Iris pigment epithelial cell (primary cell): ENCODE measurements around the gene G6PD.

Experiments used
- DNase-seq: peaks from one replicate; pipeline ENCODE4 v3.0.0-alpha.2; 2011; ENCODE audit warnings: low read depth

Gene G6PD

DNA sequence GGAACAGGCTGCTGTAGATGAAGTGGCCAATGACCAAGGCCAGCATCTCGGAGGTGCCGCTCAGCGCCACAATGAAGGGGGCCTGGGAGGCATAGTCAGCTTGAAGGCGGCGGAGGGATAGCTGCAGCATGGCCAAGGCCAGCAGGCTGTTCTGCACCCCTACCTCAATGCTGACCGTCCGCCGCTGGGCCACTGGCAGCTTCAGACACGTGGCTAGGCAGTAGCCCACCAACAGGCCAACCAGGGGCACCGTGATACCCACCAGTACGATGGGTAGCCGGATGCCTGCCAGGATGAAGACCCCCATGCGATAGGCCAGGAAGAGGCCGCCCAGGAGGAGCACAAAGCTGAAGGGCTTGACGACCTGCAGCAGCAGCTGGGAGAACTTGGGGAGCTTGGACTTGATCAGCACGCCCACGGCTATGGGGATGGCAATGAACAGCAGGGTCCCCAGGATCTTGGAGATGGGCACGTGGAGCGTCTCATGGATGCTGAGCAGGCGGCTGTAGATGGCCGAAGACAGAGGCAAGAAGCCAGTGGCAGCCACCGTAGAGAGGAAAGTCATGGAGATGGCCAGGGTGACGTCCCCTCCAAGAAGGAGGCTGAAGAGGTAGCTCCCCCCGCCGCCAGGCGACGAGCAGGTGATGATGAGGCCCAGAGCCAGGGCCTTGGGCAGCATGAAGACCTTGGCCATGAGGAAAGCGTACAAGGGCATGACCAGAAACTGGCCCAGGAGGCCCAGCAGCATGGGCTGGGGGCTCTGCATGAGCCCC lies 58.9 kb downstream of the G6PD start:
- no peak for DNase-seq

DNA sequence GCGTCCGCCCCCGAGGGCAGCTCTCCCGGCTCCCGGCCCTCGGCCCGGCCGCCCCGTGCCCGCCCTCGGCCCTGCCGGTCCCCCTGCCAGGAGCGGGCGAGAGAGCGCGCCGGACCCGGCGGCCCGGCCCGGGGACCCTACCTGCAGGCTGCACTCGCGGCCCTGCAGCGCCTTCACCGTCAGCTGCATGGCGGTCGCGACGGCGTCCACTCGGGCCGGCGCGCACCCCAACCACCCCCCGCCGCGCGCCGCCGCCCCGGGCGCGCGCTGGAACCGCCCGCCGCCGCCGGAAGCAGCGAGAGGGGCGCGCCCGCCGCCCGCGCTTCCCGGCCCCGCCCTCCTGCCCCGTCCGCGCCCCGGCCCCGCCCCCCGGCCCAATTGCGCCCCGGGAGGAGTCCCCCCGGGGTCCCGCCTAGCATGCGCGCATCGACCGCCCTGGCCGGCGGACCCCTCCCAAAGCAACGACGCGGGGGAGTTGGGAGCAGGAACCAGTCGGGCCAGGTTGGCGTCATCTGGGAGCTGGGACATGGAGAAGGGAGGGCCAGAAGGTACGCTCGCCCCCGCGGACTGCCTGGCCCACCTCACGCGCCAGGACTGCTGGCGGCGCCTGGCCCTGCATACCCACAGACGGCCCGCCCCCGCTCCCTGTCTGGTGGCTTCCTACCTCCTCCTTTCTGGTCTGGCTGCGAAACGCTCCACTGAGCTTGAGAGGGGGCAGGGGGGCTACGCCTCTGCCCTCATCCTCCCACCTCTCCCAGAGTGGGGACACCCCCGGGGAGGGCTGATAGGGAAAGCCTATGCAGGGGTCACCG lies 60.0 kb downstream of the G6PD start, which contains the start of gene UBL4A:
TSS of gene UBL4A (minus strand) at position 220 of the 812 bp plus-strand sequence. CDS start at position 189, 31 bp downstream.
- DNase-seq = peak; percentile 44

DNA sequence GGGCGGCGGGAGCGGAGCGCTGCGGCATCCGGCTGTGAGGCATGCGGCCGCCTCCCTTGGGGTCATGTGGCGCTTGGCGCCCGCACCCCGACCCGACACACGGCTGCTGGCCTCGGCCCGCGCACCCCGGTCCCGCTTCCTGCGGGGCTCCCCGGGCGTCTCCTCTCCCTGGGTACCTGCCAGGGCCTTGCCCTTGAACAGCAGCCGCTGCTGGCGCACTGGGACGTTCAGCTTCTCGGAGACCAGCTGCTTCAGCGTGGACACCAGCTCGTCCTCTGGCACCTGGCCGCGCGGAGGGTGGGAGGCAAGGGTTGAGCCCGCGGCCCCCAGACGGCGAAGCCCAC lies 60.6 kb downstream of the G6PD start:
- DNase-seq = no peak

DNA sequence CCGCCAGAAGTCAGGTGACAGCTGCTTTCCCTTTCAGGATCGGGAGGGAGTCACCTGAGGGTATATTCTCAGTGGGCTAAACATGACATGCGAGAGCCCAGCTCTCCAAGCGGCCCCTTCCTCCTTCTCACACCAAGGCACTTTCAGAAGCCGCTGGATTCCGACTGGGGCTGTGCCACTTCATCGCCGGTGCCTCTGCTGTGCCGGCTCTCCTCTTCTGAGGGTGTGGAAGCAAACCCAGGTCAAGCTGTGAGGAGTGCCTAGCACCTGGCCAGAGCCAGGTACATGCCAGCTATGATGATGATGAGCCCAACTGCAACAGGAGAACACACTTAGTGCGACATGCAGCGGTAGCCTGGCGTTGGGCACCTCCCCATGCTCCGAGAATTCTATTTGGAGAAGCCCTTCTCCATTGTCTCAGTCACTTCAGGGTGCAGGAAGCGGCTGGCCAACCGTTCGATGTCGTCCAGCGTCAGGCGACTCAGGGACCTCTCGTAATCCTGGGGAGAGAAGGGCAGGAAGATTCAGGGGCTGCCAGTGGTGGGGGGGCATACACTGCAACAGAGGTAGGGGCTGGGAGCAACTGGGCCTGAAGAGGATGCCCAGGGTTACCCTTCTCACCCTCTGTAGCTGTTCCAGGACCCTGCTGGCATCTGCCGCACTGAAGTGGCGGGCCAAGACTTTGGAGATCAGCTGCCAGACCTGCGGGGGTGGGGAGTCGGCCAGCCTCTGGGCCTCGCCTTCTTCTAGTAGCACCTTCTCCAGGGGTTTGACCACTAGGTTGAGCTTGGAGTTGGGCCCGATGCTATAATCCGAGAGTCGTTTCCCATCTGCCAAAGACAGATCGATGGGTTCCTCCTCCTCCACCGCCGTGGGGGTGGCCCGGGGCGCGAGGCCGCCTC lies 61.2 kb downstream of the G6PD start:
- DNase-seq = no peak

GRCh38 chrX:154484255-154485149 lies 62.1 kb downstream of the G6PD start:
- no peak for DNase-seq

GRCh38 chrX:154483325-154483724 lies 63.3 kb downstream of the G6PD start:
- DNase-seq = no peak

GRCh38 chrX:154482786-154483185 lies 63.9 kb downstream of the G6PD start:
- no peak for DNase-seq

- no peak for DNase-seq
Measured at GRCh38 chrX:154481911-154482601, 64.6 kb downstream of the G6PD start.
